ENCODE measurements around the gene GRAMD1A. TPM values are rescaled to one million over a fixed set of nuclear protein-coding genes. Genes with fewer than 3 reads are reported as not detected.

GRAMD1A gene
- total and polyA plus RNA-seq, 2 donors (not counting 1 experiment from before 2014, with no cell fraction given) = 83.8 to 102 TPM

GRCh38 chr19:35017507-35017906 is 17.4 kb downstream of the GRAMD1A start:
- no peak overlapping the region for H3K4me3 ChIP-seq (ENCODE audit: control extremely low read depth in 1 of 5, extremely low read depth in 1 of 5, insufficient read depth in 1 of 5, low read depth in 2 of 5, low read length in 4 of 5)
- peaks cover 20% of the 10 kb centered on the region for H3K4me1 Mint-ChIP-seq
- H3K4me2 ChIP-seq (replicated peaks; ENCODE audit: low read depth, low read length, poor library complexity, severe bottlenecking) = no peak overlapping the region
- intact Hi-C loops (cut with micrococcal nuclease) = no loop called here
- peaks cover 3% of the 10 kb centered on the region for H3K79me2 ChIP-seq (ENCODE audit: control insufficient read depth, insufficient read depth, low read length)
- H4K20me1 ChIP-seq (ENCODE audit: control insufficient read depth, insufficient read depth, low read length, poor library complexity, severe bottlenecking) = peaks cover 12% of the 10 kb centered on the region
- no peak overlapping the region for H3K27ac ChIP-seq (ENCODE audit: low read length in 2 of 2)
- ATAC-seq (ENCODE audit: low read depth) = no peak
- no peak for TF ChIP-seq CTCF (IDR thresholded peaks at IDR 0.05)
- TF ChIP-seq EZH2 (IDR thresholded peaks at IDR 0.05; ENCODE audit: borderline replicate concordance, insufficient read depth, low read depth, low read length, poor library complexity, severe bottlenecking) = no peak
- no peak overlapping the region for H3K9ac ChIP-seq (ENCODE audit: low read length)
- no peaks in the 10 kb centered on the region for H3K27me3 ChIP-seq (replicated peaks in 1 of 4; ENCODE audit: control extremely low read depth in 1 of 4, control insufficient read depth in 3 of 4, insufficient read depth in 4 of 4, low read length in 3 of 4)
- ChIA-PET CTCF (interaction anchor here (0.5 kb wide), 1 partner anchor 20 kb away, joined by 3 read pairs; no protein-coding TSS in a partner anchor), POLR2A (no interaction called here)
- H3K9me3 ChIP-seq (ENCODE audit: control extremely low read depth in 1 of 3, control insufficient read depth in 2 of 3, insufficient read depth in 1 of 3, low read length in 2 of 3) = no peaks in the 10 kb centered on the region
- no peak overlapping the region for H3K4me3 Mint-ChIP-seq
- H3K36me3 ChIP-seq (replicated peaks in 1 of 2; ENCODE audit: control extremely low read depth in 1 of 2, control insufficient read depth in 1 of 2, extremely low read depth in 1 of 2, insufficient read depth in 2 of 2, low read length in 1 of 2) = peaks cover 1 to 63% of the 10 kb centered on the region in 2 experiments
- no peak overlapping the region for H2AFZ ChIP-seq (ENCODE audit: insufficient read depth, low read depth, low read length, poor library complexity, severe bottlenecking)
- H3K4me1 ChIP-seq (ENCODE audit: control insufficient read depth in 2 of 2, insufficient read depth in 2 of 2, low read length in 2 of 2) = peaks cover 17 to 29% of the 10 kb centered on the region in 2 donors
- H3K9me3 Mint-ChIP-seq (ENCODE audit: insufficient read depth) = no peaks in the 10 kb centered on the region
- no peak overlapping the region for H3K27ac Mint-ChIP-seq
- 54% methylated on average over 3 of the region's 3 CpGs for WGBS (ENCODE audit: insufficient coverage)
- H3K27me3 Mint-ChIP-seq = no peaks in the 10 kb centered on the region
- DNase-seq = no peak

GRCh38 chr19:35018379-35018778 is 18.3 kb downstream of the GRAMD1A start:
- Histone ChIP-seq H2AFZ (ENCODE audit: insufficient read depth, low read depth, low read length, poor library complexity, severe bottlenecking) (no peak overlapping the region), H3K4me2 (replicated peaks; ENCODE audit: low read depth, low read length, poor library complexity, severe bottlenecking) (no peak overlapping the region), H4K20me1 (ENCODE audit: control insufficient read depth, insufficient read depth, low read length, poor library complexity, severe bottlenecking) (peaks cover 8% of the 10 kb centered on the region), H3K27me3 (replicated peaks in 1 of 4; ENCODE audit: control extremely low read depth in 1 of 4, control insufficient read depth in 3 of 4, insufficient read depth in 4 of 4, low read length in 3 of 4) (no peaks in the 10 kb centered on the region), H3K79me2 (ENCODE audit: control insufficient read depth, insufficient read depth, low read length) (peaks cover 3% of the 10 kb centered on the region), H3K4me3 (ENCODE audit: control extremely low read depth in 1 of 5, extremely low read depth in 1 of 5, insufficient read depth in 1 of 5, low read depth in 2 of 5, low read length in 4 of 5) (no peak overlapping the region), H3K4me1 (ENCODE audit: control insufficient read depth in 2 of 2, insufficient read depth in 2 of 2, low read length in 2 of 2) (peaks cover 13 to 20% of the 10 kb centered on the region in 2 donors), H3K9me3 (ENCODE audit: control extremely low read depth in 1 of 3, control insufficient read depth in 2 of 3, insufficient read depth in 1 of 3, low read length in 2 of 3) (no peaks in the 10 kb centered on the region), H3K9ac (ENCODE audit: low read length) (no peak overlapping the region), H3K27ac (ENCODE audit: low read length in 2 of 2) (no peak overlapping the region), H3K36me3 (replicated peaks in 1 of 2; ENCODE audit: control extremely low read depth in 1 of 2, control insufficient read depth in 1 of 2, extremely low read depth in 1 of 2, insufficient read depth in 2 of 2, low read length in 1 of 2) (peaks cover 1 to 66% of the 10 kb centered on the region in 2 experiments)
- Mint-ChIP-seq H3K27ac (no peak overlapping the region), H3K4me3 (no peak overlapping the region), H3K9me3 (ENCODE audit: insufficient read depth) (no peaks in the 10 kb centered on the region), H3K27me3 (no peaks in the 10 kb centered on the region), H3K4me1 (peaks cover 13% of the 10 kb centered on the region)
- ChIA-PET CTCF (no interaction called here), POLR2A (no interaction called here)
- TF ChIP-seq EZH2 (IDR thresholded peaks at IDR 0.05; ENCODE audit: borderline replicate concordance, insufficient read depth, low read depth, low read length, poor library complexity, severe bottlenecking) = no peak
- TF ChIP-seq CTCF (IDR thresholded peaks at IDR 0.05) = no peak
- ATAC-seq (ENCODE audit: low read depth) (no peak), DNase-seq (no peak)
- 100% methylated on average over 1 of the region's 4 CpGs for WGBS (ENCODE audit: insufficient coverage)
- intact Hi-C loops (cut with micrococcal nuclease) = no loop called here
